Measurements from ENCODE around the gene NDUFAF7.
"Not testable (repeated sequence)": the region's sequence is repeated elsewhere in the genome, so short reads cannot be mapped to it uniquely, and the experiment has no call there.

Gene NDUFAF7, protein sequence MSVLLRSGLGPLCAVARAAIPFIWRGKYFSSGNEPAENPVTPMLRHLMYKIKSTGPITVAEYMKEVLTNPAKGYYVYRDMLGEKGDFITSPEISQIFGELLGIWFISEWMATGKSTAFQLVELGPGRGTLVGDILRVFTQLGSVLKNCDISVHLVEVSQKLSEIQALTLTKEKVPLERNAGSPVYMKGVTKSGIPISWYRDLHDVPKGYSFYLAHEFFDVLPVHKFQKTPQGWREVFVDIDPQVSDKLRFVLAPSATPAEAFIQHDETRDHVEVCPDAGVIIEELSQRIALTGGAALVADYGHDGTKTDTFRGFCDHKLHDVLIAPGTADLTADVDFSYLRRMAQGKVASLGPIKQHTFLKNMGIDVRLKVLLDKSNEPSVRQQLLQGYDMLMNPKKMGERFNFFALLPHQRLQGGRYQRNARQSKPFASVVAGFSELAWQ

DNA sequence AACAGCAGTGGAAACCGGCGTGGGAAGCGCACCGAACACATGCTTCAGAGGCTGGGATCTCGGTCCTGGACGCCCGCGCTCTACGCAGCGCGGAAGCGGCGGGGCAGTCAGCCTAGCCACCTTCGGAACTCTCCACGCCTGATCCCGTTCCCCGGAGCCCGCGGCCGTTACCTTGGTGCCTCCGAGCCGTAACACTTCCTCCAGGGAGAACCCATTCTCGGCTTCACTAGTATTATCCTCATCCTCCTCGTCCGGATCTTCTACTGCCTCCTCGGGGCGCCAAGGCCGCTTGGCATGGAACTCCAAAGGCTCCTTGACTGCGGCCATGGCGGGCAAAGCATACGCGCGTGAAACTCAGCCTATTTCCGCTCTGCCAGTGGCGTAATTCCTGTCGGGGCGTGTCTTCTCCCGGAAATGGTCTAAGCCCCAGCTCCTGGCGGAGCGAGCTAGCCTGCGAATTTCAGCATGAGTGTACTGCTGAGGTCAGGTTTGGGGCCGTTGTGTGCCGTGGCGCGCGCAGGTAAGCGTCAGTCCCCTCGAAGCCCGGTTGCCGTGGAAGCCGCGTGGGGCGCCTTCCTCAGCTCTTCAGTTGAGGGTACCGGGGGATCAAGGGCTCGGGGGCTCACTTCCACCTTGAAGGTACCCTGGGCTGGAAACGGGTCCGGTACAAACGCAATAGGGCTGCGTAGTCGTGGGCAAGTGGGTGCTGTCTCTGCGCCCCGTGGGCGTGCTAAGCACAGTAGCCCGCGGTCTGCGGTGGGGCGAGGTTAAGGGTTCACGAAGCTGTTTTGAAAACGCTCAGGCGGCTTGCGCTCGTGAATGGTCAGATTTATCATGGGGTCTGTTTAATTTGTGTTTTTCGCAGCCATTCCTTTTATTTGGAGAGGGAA lies at the start of gene NDUFAF7, which contains the start of gene CEBPZ:
Gene NDUFAF7, plus strand, starts transcription at position 418 of the 890 bp plus-strand sequence. Its CDS starts 48 bp downstream, at position 466.
Gene CEBPZ, minus strand, starts transcription at position 356 of the 890 bp plus-strand sequence. Its CDS starts 29 bp downstream, at position 327.
- H3K27ac ChIP-seq: peak within 1 kb of the TSS; percentile 78
- DNase-seq (ENCODE audit: low read depth, low spot score): peak; percentile 78

DNA sequence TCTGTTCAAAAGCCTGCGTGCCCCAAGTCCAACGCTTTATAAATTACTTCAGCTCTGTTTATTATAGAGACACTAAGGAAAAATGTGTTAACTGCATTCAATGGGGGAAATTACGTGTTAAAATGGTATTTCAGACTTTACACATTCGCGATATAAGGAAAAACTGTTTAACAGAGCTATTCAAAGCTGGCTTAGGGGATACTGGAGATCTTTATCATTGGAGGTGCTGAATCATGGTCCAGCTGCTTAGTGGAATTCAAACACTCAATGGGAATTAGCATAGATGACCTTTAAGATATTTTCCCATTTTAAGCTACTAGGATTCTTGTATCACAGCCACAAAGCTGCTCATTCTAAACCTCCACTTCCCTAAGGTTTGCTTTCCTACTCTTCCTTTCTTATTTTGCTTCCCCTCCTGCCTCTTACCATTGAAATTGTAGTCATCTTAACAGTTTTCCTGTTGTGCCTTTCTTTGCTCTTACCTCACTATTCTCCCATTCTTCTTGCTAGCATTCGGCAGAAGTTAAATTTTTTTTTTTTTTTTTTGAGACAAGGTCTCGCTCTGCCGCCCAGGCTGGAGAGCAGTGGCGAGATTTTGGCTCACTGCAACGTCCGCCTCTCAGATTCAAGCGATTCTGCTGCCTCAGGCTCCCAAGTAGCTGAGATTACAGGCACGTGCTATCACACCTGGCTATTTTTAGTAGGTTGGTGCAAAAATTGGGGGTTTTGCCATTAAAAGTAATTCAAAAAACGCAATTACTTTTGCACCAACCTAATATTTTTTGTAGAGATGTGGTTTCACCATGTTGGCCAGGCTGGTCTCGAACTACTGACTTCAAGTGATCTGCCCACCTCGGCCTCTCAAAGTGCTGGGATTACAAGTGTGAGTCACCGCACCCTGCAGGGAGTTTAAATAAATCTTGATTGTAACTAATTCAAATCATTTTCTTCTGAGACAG lies 49.5 kb upstream of the NDUFAF7 start:
- no peak for DNase-seq (ENCODE audit: low read depth, low spot score)
- H3K27ac ChIP-seq: no peak overlapping the region

DNA sequence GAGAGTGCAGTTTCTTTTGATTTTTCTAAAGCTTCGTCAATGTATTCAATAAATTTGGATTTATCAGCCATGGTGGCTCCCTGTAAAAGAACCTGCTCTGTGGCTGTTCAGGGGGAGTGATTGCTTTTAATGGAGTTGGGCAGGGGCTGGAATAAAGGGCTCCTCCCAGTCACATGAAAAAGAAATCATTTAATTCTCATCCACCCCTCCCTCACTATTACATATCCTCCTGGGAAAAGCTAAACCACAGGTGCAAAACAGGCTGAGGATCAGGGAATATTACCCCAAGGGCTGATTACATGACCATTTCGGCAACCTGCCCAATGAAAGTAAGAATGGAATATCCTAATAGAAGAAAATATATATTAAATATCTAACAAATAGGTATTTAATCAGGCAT lies 42.9 kb upstream of the NDUFAF7 start, which contains the start of gene SULT6B1:
Gene SULT6B1, minus strand, starts transcription at position 101 of the 400 bp plus-strand sequence. Its CDS starts 30 bp downstream, at position 71.
- peak within 1 kb of the TSS; percentile 62 for H3K27ac ChIP-seq
- no peak for DNase-seq (ENCODE audit: low read depth, low spot score)

DNA sequence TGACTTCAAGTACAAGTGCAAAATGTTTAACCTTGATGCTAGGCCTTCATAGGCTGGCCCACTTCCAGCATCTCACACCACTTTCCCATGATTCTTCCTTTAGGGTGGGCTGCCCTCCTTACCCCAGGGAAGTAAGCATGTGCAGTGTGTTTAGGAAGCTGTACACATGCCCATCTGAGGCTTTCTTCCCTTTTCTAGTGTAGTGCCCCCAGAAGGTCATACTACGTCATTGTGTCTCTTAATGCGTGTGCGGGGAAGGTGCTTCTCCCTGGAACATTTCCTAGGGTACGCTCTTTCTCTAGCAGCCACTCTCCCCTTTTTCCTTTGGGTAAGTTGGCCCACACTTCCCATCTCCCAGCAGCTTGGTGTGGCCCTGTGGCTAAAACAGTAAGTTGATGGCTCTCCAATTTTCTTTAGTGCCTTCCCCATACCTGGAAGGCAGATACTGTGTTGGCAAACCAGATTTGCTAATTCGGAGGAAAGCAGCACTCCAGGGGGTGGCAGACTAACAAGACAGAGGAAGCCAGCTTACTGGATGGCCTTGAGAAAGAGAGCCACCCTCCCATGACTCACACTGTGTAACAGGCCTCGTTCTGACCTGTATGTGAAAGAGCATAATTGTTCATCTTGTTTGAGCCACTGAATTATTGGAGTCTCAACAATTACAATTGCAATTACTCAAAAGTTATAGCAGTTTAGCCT lies 41.9 kb upstream of the NDUFAF7 start:
- peak overlapping the region; percentile 62 for H3K27ac ChIP-seq
- peak; percentile 71 for DNase-seq (ENCODE audit: low read depth, low spot score)

DNA sequence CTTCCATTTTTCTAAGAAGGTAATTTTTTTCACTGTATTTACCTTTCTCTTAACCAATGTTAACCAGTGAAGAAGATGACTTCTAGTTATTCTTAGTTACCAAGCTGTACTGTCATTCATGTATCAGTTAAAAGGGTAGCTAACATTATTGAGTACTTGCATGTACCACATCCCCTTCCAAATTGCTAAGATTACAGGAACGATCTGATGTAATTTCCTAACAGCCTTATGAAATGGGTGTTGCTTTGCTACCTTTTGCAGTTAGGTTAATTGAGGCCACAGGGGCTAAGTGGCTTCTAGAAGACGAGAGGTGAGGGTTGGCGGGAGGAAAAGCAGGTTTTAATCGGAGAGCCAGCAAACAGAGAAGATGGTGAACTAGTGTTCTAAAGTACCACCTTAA lies 41.2 kb upstream of the NDUFAF7 start:
- H3K27ac ChIP-seq: peak overlapping the region; percentile 62
- no peak for DNase-seq (ENCODE audit: low read depth, low spot score)

DNA sequence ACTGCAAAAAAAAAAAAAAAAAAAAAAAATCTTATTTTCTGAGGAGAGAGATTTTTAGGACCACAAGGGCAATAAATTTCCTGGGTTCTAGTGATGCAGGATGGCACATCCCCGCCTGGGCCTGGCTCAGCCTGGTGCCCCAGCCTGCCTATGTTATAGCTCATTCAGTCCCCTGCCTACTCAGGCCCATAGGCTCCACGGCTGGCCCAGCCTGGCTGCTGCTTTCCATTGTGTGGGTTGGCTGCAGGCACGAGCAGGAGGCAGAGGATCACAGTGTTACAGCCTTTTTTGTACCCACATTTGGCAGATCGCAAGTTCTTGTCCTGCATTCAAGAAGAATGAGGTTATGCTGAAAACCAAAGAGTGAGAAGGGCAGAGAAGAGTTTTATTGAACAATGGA lies 40.2 kb upstream of the NDUFAF7 start:
- DNase-seq (ENCODE audit: low read depth, low spot score): no peak
- no peak overlapping the region for H3K27ac ChIP-seq

DNA sequence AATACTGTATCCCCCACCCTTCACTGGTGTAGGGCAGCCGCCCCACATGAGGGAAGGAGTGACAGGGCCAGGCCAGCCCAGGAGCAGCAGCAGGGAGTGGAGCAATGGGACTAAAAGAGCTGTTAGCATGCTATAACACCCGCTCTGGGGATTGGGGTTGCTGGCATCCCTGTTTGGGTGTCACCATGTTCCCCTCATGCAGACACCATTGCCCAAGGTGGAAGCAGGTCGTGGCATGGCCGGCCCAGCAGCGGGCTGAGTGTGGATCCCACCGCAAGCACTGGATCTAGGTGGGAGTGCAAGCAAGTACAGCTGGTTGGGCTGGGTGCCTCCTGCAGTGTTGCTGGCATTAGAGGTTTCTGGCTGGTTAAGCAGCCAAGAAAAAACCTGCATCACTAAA lies 39.7 kb upstream of the NDUFAF7 start:
- no peak overlapping the region for H3K27ac ChIP-seq
- DNase-seq (ENCODE audit: low read depth, low spot score): no peak

DNA sequence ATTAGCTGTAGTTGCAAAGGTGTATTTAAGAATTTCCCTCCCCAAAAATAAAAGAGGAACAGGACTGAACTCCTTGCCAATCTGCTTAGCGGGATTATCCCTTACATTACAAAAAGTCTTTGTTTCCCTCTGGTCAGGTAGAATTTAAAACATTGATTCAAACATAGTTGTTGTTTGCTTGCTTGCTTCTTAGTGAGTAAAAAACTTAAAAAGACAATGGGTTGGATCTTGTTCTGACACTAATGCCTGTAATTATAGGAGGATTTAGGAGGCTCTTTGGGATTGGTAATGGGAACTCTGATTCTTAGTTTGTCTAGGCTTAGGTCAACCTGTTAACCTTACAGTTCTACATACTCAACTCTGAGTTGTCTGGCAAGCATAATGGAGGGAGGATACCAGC lies 38.9 kb upstream of the NDUFAF7 start:
- no peak overlapping the region for H3K27ac ChIP-seq
- DNase-seq (ENCODE audit: low read depth, low spot score): no peak

DNA sequence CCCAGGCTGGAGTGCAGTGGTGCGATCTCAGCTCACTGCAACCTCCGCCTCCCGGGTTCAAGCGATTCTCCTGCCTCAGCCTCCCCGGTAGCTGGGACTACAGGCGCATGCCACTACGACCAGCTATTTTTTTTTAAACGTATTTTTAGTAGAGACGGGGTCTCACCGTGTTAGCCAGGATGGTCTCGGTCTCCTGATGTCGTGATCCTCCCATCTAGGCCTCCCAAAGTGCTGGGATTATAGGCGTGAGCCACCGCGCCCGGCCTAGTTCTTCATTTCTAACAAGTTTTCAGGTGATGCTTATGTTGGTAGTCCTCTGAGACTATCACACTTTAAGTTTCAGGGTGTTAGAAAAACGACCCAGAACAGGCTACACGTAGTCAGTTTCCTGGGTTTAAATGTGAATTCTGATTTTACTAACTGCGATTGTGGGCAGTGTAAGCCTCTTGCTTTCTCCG lies 35.6 kb upstream of the NDUFAF7 start:
- DNase-seq (ENCODE audit: low read depth, low spot score): not testable (repeated sequence)
- peak overlapping the region; percentile 69 for H3K27ac ChIP-seq

DNA sequence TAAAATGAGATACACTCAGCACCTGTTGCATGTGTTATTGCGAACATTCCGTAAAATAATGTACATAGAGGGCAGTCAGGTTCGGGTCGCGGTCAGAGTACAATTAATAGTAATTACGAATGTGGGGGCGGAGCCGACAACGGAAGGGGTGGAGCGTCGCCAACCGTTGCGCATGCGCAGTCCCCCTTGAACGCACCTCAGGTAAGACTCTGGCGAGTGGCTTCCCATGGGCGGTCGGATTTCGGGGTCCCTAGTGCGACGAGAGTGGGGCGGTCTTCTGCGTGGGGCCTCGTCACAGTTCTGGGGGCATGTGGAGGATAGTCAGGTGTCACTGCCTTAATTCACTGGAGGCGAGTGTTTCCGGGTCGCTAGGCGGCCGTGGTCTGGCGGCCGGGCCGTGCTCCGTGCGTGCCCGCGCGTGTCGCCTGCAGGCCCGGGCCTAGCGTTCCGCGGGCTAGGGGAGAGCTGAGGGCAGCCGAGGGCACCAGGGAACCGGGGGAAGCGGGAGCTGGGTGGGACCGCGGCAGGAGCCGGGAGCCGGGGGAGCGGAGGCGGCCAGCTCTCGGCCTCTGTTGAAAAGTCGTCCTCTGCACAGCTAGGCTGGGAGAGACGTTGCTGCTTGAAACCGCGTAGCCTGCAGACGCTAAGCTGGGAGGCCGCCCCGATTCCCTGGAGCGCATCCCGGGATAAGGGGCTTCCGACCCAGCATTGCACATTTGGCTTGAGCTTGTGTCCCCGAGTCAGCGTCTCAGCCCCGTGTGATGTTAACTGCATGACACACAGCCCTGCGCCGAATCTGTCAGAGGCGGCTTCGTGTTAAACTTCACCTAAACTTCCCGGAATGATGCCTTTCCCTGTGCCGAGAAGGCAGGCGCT lies 34.9 kb upstream of the NDUFAF7 start, which contains the start of gene CEBPZOS:
Gene CEBPZOS, plus strand, starts transcription at position 177 of the 876 bp plus-strand sequence. CDS start 3,209 bp downstream, outside the sequence.
- DNase-seq (ENCODE audit: low read depth, low spot score): peak; percentile 16
- peak within 1 kb of the TSS; percentile 69 for H3K27ac ChIP-seq

DNA sequence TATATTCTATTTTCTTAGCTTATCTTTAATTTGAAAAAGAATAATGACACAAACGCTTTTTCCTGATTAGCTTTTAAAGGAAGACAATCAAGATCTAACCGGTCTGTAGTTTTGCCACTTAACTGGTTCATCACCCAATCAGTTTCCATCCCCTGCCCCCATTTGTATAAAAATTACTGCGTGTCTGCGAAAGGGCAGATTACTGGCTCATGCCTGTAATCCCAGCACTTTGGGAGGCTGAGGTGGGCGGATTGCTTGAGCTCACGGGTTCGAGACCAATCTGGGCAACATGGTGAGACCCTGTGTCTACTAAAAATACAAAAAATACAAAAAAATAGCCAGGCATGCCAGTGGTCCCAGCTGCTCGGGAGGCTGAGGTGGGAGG lies 32.8 kb upstream of the NDUFAF7 start:
- no peak overlapping the region for H3K27ac ChIP-seq

DNA sequence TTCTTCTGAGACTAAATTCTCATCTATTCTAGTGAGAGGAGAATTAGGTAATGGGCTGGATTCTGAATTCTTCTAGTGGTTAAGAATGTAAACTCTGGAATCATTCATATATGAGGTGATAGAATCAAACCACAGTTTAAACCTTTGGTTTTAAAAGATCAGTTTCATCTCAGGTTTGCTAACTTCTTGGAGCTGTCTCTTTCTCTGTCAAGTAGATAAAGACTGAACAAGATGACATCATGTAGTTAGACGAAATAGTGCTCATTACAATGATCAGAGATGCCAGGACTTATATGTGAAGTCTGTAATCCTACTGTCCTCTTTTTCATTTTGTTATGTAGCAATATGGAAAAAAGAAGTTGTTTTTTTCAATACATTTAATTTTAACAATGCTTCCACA lies 30.2 kb upstream of the NDUFAF7 start:
- no peak overlapping the region for H3K27ac ChIP-seq
- DNase-seq (ENCODE audit: low read depth, low spot score): no peak

More for the DNA sequence above, 32.8 kb upstream of the NDUFAF7 start:
- DNase-seq (ENCODE audit: low read depth, low spot score): no peak

DNA sequence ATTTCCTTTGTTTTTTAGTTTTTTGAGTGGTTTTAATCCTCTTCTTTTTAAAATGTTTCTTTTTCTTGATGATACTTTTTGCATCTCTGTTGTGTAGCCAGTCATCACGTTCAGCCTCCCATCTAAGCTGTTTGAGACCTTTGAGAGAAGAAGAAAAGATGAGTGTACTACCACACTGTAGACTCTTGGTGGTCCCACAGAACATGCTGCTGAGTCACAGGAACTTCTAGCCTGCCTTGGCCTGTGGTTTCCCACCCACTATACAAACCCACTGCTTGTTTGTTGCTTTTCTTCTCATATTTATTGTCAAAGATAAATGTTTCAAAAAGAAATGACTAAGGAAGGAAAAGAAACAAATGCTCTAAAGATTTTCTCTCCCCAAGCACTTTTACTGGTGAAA lies 29.7 kb upstream of the NDUFAF7 start:
- H3K27ac ChIP-seq: no peak overlapping the region
- no peak for DNase-seq (ENCODE audit: low read depth, low spot score)

DNA sequence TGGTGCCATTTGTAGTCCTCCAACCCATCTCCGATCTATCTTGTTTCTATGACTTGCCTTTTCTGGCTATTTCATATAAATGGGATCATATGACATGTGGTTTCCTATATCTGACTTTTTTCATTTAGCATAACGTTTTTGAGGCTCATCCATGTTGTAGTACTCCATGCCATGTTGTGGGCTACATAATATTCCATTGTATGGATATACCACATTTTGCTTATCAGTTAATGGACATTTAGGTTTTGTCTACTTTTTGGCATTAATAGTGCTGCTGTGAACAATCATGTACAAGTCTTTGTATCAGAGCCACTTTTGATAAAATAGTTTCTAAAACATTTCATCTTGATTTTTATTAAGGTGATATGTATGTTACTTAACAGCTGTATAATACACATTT lies 27.8 kb upstream of the NDUFAF7 start:
- DNase-seq (ENCODE audit: low read depth, low spot score): no peak
- H3K27ac ChIP-seq: no peak overlapping the region

DNA sequence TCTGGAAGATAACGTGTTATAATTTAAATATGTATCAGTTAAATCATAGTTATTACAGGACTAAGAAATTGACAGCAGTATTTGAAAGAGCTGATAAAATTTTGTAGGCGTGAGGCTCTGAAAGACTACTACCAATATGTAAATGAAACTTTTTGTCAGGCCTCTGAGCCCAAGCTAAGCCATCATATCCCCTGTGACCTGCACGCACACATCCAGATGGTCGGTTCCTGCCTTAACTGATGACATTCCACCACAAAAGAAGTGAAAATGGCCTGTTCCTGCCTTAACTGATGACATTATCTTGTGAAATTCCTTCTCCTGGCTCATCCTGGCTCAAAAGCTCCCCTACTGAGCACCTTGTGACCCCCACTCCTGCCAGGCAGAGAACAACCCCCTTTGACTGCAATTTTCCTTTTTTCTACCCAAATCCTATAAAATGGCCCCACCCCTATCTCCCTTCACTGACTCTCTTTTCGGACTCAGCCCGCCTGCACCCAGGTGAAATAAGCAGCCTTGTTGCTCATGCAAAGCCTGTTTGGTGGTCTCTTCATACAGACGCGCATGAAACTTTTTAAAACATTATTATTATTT lies 26.3 kb upstream of the NDUFAF7 start:
- DNase-seq (ENCODE audit: low read depth, low spot score); H3K27ac ChIP-seq: not testable (repeated sequence)

DNA sequence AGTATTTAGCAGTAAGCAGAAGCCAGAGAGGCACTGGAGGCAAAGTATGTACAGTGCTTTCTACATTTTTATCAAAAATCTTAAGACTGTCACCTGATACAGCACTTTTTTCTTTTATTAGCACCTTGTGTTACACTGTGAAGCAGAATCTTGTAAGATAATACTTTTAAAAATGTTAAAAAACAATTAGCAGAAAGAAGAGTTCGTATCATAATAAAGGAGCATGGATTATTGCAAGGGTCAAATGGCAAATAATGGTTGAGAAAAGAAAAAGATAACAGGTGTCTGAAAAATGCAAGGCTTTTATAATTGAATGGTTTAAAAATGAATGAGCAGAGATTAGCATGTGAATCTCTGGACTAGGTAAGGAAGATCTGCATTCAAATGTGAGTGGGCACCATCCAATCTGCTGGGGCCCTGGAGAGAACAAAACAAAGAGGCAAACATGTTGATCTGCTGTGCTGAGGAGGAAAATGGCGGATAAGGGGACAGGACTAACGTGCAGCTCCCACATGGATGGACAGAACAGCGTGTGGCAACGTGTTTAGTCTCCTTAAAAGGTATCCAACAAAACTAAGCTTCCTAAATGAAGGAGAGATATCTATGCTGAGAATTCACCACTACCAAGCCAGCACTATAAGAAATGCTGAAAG lies 25.6 kb upstream of the NDUFAF7 start:
- H3K27ac ChIP-seq: no peak overlapping the region
- DNase-seq (ENCODE audit: low read depth, low spot score): no peak

DNA sequence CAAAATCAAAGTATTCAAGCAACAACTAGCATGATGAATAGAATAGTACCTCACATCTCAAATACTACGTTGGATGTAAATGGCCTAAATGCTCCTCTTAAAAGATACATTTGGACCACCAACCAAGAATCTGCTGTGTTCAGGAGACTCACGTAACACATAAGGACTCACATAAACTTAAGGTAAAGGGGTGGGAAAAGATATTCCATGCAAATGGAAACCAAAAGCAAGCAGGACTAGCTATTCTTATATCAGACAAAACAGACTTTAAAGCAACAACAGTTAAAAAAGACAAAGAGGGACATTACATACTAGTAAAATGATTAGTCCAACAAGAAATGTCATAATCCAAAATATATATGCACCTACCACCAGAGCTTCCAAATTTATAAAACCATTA lies 24.7 kb upstream of the NDUFAF7 start:
- not testable (repeated sequence) for H3K27ac ChIP-seq; DNase-seq (ENCODE audit: low read depth, low spot score)

Measured in epithelial cell of prostate (primary cell).